ENCODE data around the gene EHD1.

EHD1 gene

GRCh38 chr11:64878494-64879243 is at the start of gene EHD1:
TSS of gene EHD1 (minus strand) at chr11:64878621. CDS start at chr11:64878464, 157 bp downstream.
- peak; percentile 99 for DNase-seq

DNA sequence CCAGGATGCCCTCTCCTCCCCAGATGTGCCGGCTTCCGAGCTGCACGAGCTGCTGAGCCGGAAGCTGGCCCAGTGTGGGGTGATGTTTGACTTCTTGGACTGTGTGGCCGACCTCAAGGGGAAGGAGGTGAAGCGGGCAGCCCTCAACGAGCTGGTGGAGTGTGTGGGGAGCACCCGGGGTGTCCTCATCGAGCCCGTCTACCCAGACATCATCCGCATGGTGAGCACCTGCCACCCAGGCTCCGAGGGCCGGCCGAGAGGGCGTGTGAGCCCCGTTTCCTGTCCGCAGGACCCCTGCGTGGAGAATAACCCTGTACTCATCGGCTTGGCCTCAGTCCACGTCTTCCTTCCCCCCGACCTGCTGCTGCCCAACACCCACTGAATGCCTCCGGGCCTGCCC is 48.3 kb upstream of the EHD1 start:
- DNase-seq = no peak

DNA sequence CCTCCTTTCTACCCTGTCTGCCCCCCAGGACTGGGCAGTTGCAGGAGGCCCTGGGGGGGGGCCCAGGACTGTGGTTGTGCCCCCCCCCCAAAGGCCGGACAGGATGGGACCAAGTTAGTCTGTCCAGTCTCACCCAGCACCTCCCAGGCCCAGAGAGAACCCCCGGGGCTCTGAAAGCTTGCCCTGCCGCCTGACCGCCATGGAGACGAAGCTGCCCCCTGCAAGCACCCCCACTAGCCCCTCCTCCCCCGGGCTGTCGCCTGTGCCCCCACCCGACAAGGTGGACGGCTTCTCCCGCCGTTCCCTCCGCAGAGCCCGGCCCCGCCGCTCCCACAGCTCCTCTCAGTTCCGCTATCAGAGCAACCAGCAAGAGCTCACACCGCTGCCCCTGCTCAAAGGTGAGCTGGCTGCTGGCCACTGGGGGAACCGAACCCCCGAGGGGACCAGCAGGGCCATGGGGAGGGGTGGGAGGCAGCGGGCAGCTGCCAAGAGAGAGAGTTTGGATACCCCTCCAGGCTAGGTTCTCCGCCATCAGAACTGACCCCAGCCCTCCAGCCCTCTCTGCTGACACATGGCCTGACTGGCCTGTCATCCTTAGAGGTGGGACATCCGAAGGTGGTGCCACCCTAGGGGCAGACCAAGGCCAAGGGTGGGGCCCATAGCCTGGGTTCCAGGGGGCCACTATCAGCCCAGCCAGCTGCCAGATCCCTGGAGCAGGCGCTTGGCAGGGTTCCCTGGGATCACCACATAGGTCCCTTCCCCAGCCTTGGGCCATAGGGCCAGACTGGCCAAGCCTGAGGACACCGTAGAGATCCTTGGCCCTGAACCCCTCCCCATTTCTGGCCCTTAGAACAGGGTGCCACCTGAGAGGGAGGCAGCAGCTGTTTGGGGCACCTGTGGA is 47.4 kb upstream of the EHD1 start:
- DNase-seq = no peak

GRCh38 chr11:64924910-64925284 is 46.5 kb upstream of the EHD1 start:
- no peak for DNase-seq

DNA sequence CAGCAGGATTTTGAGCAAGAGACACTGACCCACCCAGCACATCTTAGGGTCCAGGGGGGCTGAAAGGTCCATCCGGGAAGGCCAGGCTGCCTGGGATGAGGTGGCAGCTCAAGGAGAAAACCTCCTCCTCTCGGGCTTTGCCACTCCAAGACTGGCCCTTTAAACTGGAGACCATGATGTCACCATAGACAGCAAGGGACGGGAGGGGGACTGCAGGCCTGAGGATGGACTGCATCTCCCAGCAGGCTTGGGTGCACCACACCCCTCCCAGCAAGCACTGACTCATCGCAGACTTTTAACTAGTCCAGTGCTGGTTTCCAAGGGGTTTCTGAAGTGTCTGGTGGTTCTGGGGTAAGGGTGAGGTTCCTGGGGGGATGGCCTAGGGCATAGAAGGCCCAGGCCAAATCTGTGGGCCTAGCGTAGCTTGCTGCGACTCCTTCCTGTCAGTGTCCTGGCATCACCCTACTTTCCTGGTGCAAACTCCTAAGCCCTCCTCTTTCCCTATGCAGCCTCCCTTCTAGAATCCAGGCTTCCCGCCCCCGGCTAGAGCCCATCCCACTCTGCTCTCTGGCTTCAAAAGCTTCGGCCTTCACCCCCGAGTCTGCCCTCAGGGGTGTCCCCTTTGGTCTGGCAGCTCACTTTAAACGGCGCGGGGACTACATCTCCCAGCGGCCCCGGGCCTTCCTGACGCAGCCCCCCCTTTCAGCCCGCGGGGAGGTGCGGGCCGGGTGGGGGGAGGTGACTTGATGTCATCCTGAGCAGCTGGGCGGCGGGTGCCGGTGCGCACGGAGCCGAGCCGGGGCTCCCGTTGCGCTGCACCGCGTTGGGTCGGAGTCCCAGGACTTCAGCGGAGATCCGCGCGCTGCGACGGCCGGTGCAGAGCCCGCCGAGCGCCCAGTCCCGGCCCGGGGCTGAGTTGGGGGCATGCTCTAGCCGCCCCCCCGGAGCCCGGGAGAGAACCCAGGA is 45.8 kb upstream of the EHD1 start, which contains the start of gene PPP2R5B:
Gene PPP2R5B (plus strand): TSS at position 746 of the 966 bp plus-strand sequence. CDS start 1,046 bp downstream, outside the sequence.
- DNase-seq = peak; percentile 54

DNA sequence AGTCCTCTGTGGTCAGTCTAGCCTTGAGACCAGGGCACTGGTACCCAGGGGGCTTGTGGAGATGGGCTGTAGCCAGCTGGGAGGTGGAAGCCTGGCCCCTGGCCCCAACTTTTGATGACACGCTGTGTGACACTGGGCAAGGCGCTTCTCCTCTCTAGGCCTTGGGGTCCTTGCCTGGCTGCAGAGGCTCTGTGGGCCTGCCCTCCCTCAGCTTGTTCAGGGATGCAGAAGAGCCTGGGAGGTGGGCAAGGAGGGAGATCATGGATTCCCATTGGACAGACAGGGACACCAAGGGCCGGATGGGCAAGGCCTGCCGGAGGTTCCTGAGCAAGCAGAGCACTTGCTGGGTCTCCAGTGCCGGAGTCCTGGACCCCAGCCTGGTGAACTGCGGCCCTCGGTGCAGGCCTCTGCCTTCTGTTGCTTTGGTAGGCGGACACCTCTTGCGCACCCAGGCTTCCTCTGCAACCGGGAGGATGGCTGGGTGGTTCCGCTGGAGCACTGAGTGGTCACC is 44.8 kb upstream of the EHD1 start:
- DNase-seq = no peak

DNA sequence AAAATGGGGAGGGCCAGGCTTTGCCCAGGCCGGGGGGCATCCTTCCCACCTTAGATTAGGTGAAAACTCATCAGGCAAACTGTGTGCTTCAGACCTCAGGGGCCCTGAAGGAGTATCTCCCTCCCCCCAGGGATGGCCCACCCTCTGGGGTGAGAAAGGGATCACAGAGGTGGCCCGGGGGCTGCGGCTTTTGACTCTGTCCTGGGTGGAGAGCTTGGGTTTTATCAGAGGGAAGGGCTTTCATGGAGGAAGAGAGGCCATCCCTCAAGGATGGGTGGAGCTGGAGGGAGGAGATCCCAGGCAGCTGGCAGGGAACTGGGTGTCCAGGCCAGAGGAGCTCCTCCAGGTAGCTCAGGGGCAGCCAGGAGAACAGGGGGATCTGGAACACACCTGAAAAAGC is 43.0 kb upstream of the EHD1 start:
- DNase-seq = no peak

GRCh38 chr11:64920124-64920523 is 41.7 kb upstream of the EHD1 start:
- DNase-seq = no peak

GRCh38 chr11:64919627-64920026 is 41.2 kb upstream of the EHD1 start:
- no peak for DNase-seq

- no peak for DNase-seq
These were observed 39.6 kb upstream of the EHD1 start for GRCh38 chr11:64918017-64918416.

- DNase-seq = no peak
These were observed 39.2 kb upstream of the EHD1 start for GRCh38 chr11:64917663-64917995.

DNA sequence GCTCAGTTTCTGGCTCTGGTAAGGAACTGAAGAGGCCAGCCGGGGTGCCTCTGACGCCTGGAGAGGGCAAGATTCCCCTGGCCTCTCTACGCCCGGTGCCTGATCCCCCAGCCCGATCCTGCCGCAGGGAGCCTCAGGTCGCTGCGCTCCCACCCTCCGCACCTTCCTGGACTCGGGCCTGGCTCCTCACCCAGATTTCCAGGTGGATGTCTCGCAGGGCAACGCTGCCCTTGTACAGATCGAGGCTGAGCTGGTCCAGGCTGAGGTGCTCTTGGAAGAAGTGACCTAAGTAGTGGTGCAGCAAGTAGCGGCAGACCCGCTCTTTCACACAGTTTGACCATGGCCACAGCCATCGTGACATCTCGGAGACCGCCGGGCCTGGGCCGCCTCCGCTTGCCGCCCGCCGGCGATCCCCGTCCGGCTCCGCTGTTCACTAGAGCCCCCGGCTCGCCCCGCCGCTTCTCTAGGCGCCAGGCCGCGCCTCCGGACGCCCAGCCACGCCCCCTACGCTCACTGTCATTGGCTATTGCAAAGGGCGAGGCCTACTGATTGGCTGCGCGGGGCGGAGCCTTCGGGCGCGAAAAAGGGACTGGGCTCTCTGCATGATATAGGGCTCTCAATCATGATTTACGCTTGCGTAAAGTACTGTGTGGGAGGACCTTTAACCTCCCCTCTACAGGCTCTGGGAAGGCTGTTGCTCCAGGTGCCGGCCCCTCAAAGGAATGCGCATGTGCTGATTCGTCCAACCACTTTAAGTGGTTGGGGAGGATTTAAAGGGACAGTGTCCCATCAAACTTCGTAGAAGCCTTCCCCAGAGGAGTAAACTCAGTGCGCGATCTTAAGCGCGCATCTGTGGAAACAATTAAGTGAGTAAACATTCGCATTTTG is 38.6 kb upstream of the EHD1 start, which contains the start of gene ATG2A:
Gene ATG2A (minus strand): TSS at position 435 of the 888 bp plus-strand sequence. CDS start 74 bp downstream, at position 361.
- DNase-seq = peak; percentile 100

GRCh38 chr11:64916040-64916774 is 37.8 kb upstream of the EHD1 start:
- no peak for DNase-seq

DNA sequence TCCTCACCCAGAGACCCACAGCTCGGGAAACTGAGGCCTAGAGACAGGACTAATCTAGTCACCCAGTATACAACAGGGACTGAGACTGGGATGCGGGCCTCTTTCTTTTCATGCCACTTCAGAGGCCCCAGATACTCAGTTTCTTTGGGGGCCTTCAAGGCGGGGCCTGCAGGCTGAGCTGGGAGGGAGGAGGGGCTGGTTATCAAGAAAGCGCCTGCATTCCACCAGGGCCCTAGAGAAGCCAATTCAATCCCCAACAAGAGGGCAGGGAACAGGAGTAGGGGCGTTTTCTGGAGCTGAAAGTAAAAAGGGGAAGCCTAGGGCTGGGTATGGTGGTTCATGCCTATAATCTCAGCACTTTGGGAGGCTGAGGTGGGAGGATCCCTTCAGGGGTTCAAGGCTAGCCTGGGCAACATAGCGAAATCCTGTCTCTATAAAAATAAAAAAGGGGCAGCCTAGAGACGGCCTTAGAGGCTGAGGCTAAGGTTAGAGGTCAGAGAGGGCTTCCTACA is 37.0 kb upstream of the EHD1 start:
- no peak for DNase-seq

DNA sequence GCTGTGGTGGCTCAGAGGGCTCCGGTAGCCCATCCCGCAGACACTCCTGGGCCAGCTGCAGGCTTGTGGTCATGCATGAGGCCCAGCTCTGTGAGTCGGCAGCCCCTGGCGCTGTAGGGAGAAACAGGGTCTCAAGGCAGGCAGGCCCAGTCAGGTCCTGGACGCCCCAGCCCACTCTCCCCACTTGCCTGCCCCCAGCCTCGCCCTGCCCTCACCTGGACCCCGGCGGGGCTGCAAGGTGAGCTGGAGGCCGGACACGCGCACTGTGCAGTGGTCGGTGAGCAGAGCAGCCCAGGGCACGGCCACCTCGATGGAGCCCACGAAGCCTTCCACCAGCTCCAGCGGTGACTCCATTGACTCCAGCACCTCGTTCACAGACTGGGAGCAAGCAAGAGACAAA is 35.7 kb upstream of the EHD1 start:
- no peak for DNase-seq

GRCh38 chr11:64913171-64913727 is 34.8 kb upstream of the EHD1 start:
- no peak for DNase-seq

DNA sequence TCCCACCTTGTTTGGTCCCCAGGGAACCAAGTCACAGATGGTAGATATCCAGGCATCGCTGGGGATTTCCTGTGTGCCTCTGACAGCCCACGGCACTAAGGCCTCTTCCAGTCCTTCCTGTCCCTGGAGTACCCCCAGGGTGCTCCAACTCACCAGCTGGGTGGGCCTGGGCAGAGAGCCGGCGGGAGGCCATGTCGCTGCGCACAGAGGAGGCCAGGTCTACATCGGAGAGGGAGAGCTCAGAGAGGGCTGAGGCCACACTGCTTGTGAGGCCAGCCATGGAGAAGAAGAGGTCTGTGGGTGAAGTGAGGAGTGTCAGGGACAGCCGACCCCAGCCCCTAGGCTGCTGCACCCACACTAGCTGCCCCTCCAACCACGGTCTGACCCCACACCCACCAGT is 33.3 kb upstream of the EHD1 start:
- no peak for DNase-seq

- DNase-seq = no peak
These were observed 32.7 kb upstream of the EHD1 start for GRCh38 chr11:64911142-64911541.

- DNase-seq = no peak
These were observed 32.2 kb upstream of the EHD1 start for GRCh38 chr11:64910451-64911093.
